ENCODE data around the gene C11orf71. TPM values are rescaled to one million over a fixed set of nuclear protein-coding genes. Genes with fewer than 3 reads are reported as not detected.

Gene C11orf71
- total and polyA plus RNA-seq, 9 of the 15 experiments (the other 6 are each of a cell fraction or from before 2014, with no cell fraction given): 2.9 to 15.1 (median 9.1) TPM

DNA sequence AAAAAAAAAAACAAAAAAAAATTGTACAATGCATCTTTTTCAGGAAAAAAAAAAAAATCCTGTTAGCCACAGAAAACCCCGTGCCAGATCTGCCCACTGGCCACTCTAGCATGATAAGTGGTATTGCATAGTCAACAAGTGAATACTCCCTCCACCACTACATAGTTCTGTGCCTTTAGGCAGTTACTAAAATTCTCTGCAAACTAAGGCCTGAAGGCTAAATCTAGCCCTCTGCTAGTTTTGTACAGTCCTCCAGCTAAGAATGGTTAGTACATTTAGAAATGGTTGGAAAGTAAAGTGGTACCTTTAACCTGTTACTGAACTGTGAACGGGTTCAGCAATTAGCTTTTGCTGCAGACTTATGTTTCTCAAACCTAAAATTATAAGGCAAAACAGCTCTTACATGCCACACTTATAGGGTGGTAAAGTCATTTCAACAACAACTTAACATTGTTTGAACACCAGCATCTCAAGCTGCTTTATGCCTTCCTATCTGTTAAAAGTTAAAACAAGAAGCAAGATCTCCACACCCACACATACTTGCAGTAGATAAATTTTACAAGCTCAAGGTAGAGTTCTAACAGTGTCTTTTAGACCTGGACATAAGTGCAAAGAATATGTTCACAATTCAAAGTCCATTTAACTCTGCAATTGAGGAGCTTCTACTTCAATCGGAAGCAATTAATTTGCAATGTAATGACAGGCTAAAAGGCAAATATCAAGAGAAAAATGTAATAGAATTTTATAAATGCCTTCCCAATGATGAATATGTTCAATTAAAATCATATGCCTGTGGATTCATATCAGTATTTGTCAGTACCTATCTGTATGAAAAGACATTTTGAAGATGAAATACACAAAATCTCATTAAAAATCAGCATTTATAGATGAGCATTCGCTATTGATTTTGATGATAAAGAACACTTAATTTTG, 7.3 kb downstream of the C11orf71 start:
- Histone ChIP-seq H3K9ac (ENCODE audit: insufficient read depth in 1 of 2, low read depth in 2 of 2, low read length in 2 of 2) (no peak overlapping the region), H4K20me1 (replicated peaks; ENCODE audit: control insufficient read depth, insufficient read depth, low read length) (no peaks in the 10 kb centered on the region), H3K4me3 (no peak overlapping the region), H3K9me3 (replicated peaks; ENCODE audit: control insufficient read depth, insufficient read depth, low read depth, low read length) (no peaks in the 10 kb centered on the region), H3K27ac (ENCODE audit: extremely low read depth, low read depth, low read length) (no peak overlapping the region), H2AFZ (ENCODE audit: low read depth, low read length) (0 out of 2 replicates have a peak overlapping the region, but pooled peaks have one; percentile 2), H3K27me3 (ENCODE audit: control insufficient read depth in 2 of 2, insufficient read depth in 2 of 2, low read length in 2 of 2) (no peaks in the 10 kb centered on the region), H3K4me2 (ENCODE audit: insufficient read depth, low read length) (no peak overlapping the region), H3K9me1 (ENCODE audit: control insufficient read depth, insufficient read depth, low read length) (no peaks in the 10 kb centered on the region), H3K36me3 (ENCODE audit: control insufficient read depth, insufficient read depth, low read length) (no peaks in the 10 kb centered on the region), H3K79me2 (ENCODE audit: control insufficient read depth, insufficient read depth, low read length) (peaks cover 3% of the 10 kb centered on the region), H3K4me1 (replicated peaks in 1 of 2; ENCODE audit: control insufficient read depth in 2 of 2, insufficient read depth in 2 of 2, low read length in 2 of 2) (peaks cover 0 to 22% of the 10 kb centered on the region in 2 experiments; a peak in 4 of 5 replicates)
- peak; percentile 19; the same call in 2 of the 3 replicates for ATAC-seq
- DNase-seq (ENCODE audit: extremely low read depth in 1 of 4, low spot score in 3 of 4): no peak
- no TSS peak for BruUV-seq (replicated peaks)
- POLR2A ChIA-PET: interaction anchor here (0.7 to 0.9 kb wide), 2 partner anchors 9 to 90 kb away, joined by 3 read pairs; no protein-coding TSS in a partner anchor
- in situ Hi-C loops (cut with MboI): no loop called here
- no peak for TF ChIP-seq NR1H2 (CRISPR knock-in tag; IDR thresholded peaks at IDR 0.05)
- no peak for TF ChIP-seq MTF1 (CRISPR knock-in tag; IDR thresholded peaks at IDR 0.05; ENCODE audit: borderline replicate concordance)
- no peak for TF ChIP-seq ZNF583 (CRISPR knock-in tag; IDR thresholded peaks at IDR 0.05)
- TF ChIP-seq ETS2 (tag; IDR thresholded peaks at IDR 0.05; ENCODE audit: borderline replicate concordance, poor library complexity, severe bottlenecking): no peak
- no peak for TF ChIP-seq ZBTB11 (CRISPR knock-in tag; IDR thresholded peaks at IDR 0.05)
- no peak for TF ChIP-seq ZNF586 (CRISPR knock-in tag; conservative IDR thresholded peaks at IDR 0.05)
- TF ChIP-seq HMG20A (CRISPR knock-in tag; conservative IDR thresholded peaks at IDR 0.05): no peak
- TF ChIP-seq TFAM (CRISPR knock-in tag; conservative IDR thresholded peaks at IDR 0.05): no peak
- no peak for TF ChIP-seq BCLAF1 (IDR thresholded peaks at IDR 0.05; ENCODE audit: borderline replicate concordance in 1 of 2, control insufficient read depth in 1 of 2, low read depth in 2 of 2, low read length in 1 of 2)
- no peak for TF ChIP-seq ZNF347 (CRISPR knock-in tag; IDR thresholded peaks at IDR 0.05; ENCODE audit: low read depth)
- no peak for TF ChIP-seq CXXC5 (CRISPR knock-in tag; IDR thresholded peaks at IDR 0.05)
- no peak for FAIRE-seq
- 33% methylated on average over 4 of the region's 4 CpGs for WGBS (ENCODE audit: insufficient coverage, low coverage, missing lambda C conversion rate)
- intact Hi-C loops (cut with micrococcal nuclease): no loop called here
- CTCF ChIA-PET (ENCODE audit: low intra/inter-chr PET ratio): no interaction called here
